OCI-LY3 (cell line): Measurements from ENCODE around the gene SNRPD2.

Experiments
- CTCF ChIP-seq: fragments of 200-600, 300-600 bp; sonication (generic); IDR thresholded peaks from 2 replicates; pipeline ENCODE4 v1.5.1; 2014; ENCODE audit warnings: antibody characterized with exemption, low read length, low read depth
- EZH2phosphoT487 ChIP-seq: fragments of 200-600 bp; shearing (Covaris generic); IDR thresholded peaks from 2 replicates; pipeline ENCODE4 v1.6.1; 2018; ENCODE audit warnings: antibody characterized with exemption, mixed run types, low read depth

GRCh38 chr19:45692187-45693105 is 693 bp upstream of the SNRPD2 start, which contains the start of gene QPCTL:
- TF ChIP-seq CTCF (no peak), EZH2phosphoT487 (no peak)
